NK-92 (cell line): ENCODE measurements around the gene PWP1.
A peak's percentile ranks its signal among the peaks of the same experiment; 100 is the strongest.

Experiments used
- DNase-seq: peaks from one replicate; lab custom pipeline; 2025; ENCODE audit not compliant: unreplicated experiment; lab: John Stamatoyannopoulos, UW

PWP1 gene

DNA sequence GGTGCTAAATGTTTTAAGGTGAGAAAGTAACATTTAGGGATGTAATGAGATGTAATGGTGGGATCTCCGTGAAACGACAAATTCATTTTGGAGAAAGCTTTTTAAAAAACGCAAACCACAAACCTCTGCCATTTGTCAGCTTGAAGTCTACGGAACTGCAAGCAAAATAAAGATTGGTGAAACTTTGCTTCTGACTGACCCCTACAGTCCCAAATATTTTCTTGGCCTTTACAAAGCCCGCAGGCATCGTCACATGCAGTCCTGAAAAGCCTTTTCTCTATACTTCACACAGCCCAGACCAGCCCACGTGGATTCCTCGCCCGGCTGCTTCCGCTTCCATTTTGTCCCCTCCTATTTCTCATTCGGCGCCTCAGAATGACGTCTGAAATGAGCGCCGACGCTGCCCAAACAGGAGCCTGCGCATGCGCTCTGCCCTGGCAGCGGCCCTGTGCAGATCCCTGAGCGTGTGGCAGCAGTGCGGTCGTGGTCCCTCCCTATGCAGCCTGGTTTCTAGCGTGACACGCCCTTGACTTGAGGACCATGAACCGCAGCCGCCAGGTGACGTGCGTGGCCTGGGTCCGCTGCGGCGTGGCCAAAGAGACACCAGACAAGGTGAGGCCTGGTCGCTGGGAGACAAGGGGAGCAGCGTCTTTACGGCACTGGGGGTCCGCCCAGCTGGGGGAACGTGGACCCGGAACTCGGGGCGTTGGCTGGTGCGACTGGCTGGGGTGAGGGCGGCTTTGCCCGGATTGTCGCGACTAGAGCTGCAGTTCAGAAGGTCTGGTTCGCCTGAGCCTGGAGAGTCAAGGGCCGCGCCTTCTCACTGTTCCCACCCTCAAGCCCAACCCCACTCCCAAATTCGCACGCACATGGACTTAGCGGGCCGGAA is at the start of gene PWP1:
Gene PWP1, plus strand, starts transcription at position 440 of the 889 bp plus-strand sequence. Its CDS starts 101 bp downstream, at position 541.
- DNase-seq = peak; percentile 58

DNA sequence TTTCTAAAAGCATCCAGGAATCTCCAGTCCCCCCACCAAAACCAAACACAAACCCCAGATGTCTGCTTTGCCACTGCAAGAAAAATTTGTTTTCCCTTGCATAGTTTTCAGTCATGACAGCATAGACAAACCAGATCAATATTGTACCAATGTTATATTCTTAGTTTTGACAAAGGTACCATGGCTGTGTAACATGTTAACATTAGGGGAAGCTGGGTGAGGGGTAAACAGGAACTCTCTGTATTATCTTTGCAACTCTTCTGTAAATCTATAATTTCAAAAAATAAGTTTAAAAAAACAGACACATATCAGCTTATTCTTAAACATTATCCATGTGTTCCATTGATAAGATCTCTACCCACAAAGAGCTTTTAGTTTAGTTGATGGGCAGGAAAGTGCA is 44.4 kb upstream of the PWP1 start:
- no peak for DNase-seq

DNA sequence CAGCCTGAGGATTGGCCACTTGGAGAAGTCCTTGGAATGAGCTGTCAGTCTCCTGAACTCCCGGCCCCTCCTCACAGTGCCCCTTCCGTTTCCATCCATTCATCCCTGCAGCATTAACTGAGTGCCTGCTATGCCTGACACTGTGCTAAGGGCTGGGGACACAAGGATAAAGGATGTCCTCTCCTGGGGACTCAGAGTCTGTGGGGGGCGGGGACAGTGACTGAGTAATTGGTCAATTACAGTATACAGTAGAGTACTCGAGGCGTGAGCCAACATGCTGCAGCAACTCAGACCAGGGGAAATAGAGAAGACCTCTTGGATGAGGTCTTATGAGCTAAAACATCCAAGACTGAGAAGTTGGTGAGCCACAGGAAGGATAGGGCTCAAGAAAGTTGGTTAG is 43.4 kb upstream of the PWP1 start:
- no peak for DNase-seq

DNA sequence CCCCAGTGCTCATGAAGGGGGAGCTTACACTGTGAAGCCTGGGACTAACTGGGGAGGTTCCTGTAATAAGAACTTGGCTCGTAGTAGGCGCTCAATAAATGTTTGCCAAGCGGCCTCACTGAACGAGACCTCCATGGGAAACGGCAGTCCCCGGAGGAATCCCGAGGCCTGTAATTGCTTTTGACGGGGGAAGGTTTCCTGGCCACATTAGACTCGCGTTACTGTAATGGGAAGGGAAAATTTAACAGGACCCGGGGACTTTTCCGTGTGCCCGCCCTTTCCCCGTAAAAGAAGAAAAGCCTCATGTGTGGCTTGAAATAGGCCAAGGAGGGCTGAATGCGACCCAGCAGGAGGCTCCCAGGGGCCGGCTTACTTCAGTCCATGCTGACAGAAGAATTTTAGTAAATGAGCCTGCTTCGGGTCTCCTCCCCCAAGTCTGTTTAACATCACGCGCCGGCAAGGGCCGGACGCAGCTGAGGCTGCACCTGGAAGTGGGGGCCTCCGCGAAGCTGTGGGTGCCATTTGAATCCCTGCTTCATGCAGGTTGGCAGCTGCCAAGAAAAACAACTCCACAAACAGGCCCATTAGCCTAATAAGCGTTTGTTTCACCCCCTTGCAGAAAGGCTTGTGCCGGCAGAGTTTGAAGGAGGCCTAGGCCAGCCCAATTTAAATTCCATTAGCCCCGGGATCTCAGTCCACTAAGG is 39.8 kb upstream of the PWP1 start:
- DNase-seq = no peak

DNA sequence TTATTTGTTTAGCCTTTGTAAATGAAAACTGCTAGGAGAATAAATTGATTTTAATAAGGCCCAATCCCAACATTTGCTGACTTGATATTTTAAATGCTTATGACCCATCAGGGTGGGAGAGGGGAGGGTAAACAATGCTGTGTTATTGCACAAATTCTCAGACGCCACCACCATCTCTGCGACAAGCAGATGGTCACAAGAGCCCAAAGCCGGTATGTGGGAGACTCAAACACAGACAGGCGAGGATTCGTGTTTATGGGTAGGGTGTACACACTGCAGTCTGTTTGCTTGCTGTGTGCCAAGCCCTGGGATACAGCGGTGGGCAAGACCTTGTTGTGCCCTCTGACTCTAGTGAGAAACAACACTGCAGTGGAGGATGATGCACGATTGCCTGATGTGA is 39.2 kb upstream of the PWP1 start:
- no peak for DNase-seq

DNA sequence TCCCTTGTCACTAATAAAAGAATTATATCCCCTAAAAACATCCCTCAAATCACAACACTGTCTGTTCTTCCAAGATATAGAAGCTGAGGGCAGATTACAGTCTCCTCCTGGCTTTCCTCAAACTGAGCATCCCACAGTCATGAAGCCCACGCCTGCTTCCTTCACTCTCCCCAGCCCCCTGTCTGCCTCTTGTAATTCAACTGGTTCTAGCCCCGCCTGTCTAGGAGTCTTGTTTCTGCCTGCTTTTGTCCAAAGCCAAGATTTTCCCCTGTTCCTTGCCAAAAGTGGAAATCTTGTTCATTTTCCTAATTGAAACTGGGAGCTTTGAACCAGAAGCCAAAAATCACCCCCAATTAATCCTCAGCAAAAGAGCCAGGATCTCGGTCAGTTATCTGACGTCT is 35.9 kb upstream of the PWP1 start:
- DNase-seq = no peak

DNA sequence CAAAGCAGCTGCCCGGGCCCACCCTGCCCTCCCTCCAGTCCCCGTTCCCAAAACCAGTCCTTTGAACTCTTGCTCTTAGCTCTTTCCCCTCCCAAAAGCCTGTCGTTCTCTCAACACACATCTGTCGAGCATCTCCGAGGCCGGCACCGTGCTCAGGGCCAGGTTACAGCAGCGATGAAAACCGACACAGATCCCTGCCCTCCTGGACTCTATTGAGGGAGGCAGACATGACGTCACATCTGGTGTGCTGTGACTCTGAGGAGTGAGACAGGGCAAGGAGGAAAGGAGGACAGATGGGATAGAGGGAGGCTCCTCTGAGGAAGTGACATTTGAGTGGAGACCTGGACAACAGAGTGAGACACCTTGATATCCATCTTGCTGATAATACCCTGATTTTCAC is 34.6 kb upstream of the PWP1 start:
- no peak for DNase-seq

DNA sequence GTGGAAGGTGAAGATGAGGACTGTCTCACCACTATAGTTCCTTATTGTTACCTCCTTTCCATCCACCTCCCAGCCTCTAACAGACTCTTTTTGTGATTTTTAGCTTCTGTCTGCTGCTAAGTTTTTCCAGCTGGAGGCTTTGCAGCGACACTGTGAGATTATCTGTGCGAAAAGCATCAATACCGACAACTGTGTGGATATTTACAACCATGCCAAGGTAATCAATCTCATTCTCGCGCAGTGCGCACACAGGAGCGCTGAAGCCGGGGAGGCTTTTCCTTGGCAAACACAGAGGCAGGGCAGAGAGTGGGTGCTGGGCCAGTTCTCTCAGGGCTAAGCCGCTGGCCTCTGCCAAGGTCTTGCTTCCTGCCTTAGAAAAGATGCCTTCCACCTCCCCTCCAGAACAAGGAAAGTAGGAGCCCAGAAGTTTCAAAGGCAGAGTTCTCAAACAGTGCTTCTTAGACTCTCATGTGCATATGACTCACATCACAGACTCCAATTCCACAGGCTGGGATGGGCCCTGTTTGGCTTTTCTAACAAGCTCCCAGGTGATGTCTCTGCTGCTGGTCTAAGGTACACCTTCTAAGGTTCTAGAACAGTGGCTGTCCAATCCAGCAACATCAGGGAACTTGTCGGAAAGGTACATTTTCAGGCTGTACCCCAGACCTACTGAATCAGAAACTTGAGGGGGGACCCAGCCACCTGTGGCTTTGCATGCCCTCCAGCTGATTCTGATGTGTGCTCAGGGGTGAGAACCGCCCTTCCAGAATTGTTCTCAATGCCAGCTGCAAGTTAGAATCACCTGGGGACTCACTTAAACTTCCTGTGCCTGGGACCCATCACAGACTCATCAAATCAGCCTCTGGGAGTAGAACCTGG is 33.8 kb upstream of the PWP1 start:
- DNase-seq = no peak

DNA sequence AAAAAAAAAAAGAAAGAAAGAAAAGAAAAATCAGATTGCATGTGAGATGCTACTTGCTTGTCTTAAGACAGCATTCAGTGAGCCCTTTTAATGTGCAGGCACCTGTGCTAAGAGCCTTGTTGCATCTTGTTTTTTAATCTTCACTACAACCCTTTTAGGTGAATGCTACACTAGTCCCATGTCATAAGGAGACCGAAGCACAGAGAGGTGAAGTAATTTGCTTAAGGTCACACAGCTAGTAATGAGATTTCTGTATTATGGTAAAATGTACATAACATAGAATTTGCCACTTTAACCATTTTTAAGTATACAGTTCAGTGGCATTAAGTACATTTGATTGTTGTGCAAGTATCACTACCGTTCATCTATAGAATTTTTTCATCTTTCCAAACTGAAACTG is 32.1 kb upstream of the PWP1 start:
- DNase-seq = no peak

DNA sequence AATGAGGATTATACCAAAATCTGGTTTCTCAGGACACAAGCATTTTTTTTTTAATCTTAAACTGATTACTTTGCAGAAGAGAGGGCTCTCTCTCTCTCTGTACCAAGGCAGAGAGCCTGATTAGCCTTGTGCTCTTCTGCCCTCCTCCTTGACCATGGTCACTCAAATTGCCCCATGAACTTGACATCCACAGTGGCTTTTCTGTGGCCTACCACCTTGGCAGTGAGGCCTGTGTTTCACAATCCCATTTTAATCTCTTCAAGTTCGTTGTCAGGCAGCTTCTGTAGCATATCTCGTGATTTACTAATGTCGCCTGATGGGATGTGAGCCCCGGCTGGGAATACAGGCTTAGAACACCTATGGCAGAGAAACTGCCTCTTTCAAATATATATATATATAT is 30.7 kb upstream of the PWP1 start:
- DNase-seq = no peak

DNA sequence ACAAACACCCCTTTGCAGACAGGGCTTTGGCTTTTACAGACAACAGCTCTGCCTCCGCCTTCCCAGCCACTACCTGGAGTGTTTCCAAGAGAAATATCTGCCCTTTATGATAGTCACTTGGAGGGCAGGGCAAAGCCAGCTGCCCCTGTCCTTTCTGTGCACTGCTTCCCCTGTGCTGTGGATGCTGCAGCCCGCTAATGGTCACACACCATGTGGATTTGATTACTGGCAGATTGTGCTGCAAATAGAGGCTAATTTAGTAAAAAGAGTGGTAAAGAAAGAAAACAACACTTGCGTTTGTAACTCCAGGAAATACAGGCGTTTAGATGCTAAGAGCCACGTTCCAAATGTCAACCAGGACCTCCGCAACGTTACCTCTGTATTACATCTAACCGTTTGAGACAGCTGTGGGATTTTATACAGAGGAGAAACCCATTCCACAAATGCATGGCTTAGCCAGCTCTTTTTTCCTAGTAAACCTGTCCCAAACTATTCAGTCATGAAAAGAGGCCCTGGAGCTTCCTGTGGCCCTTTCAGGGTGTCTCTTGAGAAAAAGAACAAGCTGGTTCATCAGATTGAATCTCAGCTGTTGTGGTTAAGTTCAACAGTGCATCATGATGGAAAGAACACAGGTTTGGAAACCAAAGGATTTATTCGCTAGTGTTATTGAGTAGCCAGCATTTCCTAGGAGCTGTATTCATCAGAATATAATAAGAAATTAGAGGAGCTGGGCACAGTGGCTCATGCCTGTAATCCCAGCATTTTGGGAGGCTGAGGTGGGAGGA is 30.1 kb upstream of the PWP1 start:
- no peak for DNase-seq

DNA sequence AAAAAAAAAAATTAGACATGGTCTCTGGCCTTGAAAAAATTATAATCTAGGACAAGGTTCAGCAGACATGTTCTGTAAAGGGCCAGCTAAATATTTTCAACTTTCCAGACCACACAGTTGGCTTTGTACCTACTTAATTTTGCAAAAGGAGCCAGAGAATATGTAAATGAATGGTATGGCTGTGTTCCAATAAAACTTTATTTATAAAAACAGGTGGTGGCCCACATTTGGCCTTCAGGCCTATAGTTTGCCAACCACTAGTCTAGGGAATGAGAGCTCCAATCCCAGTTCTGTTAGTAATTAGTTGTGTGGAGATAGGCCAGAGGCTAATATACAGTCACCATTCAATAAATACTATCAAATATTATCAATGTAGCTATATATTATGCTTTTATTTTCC is 29.3 kb upstream of the PWP1 start:
- DNase-seq = no peak

DNA sequence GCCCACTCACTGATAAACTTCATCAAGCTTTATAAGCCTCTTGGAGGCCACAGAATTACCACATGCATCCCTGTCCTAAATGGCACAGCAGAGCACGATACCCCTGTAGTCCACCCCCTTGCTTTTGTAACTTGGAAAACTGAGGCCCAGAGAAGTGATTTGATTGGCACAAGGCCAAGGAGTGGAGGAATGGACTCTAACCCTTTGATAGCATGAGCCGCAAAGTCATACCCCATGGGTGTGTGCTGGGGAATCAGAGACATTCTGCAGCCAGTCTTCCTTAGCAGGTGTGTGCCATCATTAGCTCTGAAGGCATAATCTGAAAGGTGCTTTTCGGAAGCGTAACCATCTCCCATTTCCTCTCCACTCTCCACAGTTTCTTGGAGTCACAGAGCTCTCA is 28.5 kb upstream of the PWP1 start:
- no peak for DNase-seq

DNA sequence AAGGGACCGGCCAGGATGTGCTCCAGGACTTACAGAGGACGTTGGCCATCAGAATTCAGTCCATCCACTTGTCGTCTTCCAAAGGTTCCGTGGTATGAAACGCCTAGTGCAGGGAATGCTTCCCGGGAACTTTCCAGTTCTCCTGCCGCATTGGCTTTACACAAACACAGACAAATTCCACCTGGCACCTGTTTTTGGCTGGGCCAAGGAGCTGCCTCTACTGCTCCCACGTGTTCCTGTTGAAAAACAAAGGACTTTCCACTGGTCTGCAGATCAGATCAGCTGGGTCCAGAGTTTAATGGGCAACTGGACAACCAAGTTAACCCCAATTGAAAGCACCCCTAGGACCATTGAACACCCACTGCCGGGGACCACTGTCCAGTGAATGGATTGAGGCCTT is 28.0 kb upstream of the PWP1 start:
- no peak for DNase-seq

DNA sequence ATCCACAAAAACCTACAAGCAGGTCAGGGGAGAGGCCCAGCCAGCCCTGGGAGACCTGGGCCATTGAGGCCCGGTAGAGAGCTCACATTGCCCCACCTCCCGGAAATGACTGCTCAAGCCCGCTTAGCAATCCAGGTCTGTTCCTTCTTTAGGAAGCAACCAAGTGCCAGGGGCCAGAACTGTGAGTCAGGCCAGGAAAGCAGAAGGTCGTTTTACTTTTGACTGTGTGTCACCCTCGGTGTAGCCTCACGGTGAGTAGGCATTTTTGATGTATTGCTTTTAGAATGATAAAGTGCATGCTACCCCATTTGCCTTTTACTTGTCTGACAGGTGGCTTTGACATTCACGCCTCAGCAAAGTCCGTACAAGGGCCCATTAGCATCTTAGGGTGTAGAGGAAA is 25.4 kb upstream of the PWP1 start:
- DNase-seq = no peak

DNA sequence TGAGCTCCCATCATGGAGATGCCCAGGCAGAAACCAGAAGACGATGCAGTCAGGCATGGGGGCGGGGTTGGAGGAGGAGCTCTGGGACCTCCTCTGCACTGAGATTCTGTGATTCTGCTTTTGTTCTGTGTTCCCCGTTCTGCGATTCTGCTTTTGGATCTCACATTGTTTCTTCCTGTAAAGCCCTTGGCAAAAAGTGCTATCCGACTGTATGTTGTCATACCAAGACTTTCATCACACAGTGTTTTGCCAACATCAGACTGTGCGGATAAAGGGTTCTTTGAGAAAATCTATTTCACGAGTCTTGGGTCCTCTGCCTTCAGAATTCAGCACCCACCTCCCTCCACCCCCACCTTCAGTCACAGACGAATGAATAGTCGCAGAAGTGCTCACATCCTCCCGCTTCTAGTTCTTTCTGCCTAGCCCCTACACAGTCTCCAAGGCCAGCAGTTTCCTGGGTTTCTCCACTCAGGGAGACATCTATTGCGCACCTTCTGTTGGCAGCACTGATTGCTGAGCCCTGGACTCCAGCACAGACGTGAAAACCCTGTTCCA is 24.7 kb upstream of the PWP1 start:
- no peak for DNase-seq

DNA sequence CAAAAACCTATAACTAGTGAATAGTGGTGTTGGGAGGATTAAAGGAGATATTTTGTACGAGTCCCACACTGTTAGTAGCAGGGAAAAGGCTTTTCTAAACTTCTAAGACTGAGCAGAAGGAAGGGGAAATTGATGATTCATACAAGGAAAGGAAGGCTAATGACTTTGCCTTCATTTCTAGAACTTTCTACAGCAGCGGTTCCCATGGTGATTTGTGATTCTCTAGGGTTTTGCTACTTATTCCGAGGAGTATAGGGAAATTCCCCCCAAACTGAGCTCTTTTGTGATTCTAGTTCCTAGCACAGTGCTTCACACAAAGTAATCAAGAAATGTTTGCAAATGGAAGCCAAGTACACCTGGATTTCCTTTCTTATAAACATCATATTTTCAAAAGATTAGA is 23.8 kb upstream of the PWP1 start:
- DNase-seq = no peak

DNA sequence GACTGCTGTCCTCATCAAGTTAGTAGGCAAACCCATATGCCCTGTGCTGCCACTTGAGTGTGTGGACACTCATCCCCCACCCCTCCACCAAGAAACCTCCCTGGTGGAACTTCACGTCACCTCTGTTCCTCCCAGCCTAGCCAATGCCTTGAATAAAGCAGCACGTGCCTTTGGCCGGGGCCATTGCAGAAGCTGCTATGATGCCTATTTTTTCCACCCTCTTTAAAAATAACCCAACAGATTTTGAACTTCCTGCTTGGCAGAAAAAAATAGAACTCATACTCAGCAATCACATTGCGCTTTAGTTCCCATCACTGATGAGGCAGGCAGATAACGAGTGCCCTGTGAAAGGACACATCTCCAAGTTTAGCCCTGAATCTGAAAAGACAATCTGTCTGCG is 23.1 kb upstream of the PWP1 start:
- no peak for DNase-seq

DNA sequence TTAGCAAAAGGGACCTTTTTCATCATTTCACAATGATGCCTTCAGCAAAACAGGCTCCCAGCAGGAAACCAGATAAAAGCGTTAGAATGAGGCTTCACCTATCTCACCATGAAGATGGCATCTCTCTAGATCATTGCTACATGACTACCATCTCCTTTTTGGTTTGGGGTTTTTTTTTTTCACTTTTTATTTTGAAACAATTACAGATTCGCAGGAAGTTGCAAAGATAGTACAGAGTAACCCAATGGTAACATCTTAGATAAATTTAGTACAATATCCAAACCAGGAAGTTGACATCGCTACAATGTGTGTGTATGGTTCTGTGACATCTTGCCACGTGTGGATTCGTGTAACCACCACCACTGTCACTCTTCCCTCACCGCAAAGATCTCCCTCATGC is 22.3 kb upstream of the PWP1 start:
- DNase-seq = no peak

DNA sequence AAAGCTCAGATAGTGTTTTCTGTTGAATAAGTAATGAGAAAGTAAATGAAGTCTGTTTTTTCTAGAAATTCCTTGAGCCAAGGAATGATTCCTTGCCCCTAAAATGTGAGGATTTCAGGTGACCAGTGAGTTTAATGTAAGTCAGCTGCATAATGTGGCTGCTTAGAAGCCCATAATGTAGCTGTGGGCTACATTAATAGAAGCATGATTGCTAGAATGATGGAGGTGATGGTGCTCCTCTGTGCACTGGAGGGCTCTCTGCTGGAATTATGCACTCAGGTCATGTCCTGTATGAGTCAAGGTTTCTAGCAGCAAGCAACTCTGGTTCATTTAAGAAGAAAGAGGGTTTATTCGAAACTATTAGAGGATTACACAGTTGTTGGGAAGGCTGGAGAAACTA is 19.6 kb upstream of the PWP1 start:
- DNase-seq = no peak

DNA sequence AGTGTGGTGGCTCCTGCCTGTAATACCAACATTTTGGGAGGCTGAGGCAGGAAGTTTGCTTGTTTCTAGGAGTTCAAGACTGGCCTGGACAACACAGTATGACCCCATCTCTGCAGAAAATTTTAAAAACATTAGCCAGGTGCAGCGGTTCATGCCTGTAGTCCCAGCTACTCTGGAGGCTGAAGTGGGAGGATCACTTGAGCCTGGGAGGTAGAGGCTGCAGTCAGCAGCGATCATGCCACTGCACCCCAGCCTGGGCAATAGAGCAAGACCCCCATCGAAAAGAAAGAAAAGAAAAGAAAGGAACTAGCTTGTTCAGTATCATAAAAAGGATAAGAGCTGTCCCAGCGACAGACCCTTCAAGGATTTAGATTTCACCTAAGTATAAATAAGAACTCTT is 18.1 kb upstream of the PWP1 start:
- DNase-seq = no peak
